Calu3 (cell line): ENCODE measurements around the gene BOK. TPM values are rescaled to one million over a fixed set of nuclear protein-coding genes. Genes with fewer than 3 reads are reported as not detected.
"Not testable (repeated sequence)": the region's sequence is repeated elsewhere in the genome, so short reads cannot be mapped to it uniquely, and the experiment has no call there.

Source experiments
- BruUV-seq: library from RNA; stranded (reverse); fragments of 400-500 nt; replicated peaks from 2 replicates; lab custom pipeline; 2021; lab: Mats Ljungman, UMichigan
- CTCF ChIA-PET: fragments of 300-600 bp; sonication (Branson Sonifier 250); formaldehyde crosslinking; loops from one replicate; lab custom pipeline; 2022; ENCODE audit warnings: antibody characterized with exemption; lab: Charles Lee
- DNase-seq: peaks from one replicate; pipeline ENCODE4 v3.0.0; 2022
- H3K27ac Mint-ChIP-seq: one replicate; pipeline ENCODE4 v1.8.0; 2022; ENCODE audit warnings: mixed read lengths; ENCODE audit not compliant: unreplicated experiment
- H3K27me3 Mint-ChIP-seq: one replicate; pipeline ENCODE4 v1.8.0; 2022; ENCODE audit warnings: mixed read lengths; ENCODE audit not compliant: unreplicated experiment
- H3K36me3 Mint-ChIP-seq: one replicate; pipeline ENCODE4 v1.8.0; 2022; ENCODE audit warnings: mild to moderate bottlenecking, moderate library complexity, mixed read lengths; ENCODE audit not compliant: insufficient read depth, unreplicated experiment
- H3K4me1 Mint-ChIP-seq: one replicate; pipeline ENCODE4 v1.8.0; 2022; ENCODE audit warnings: mild to moderate bottlenecking, low read depth, mixed read lengths; ENCODE audit not compliant: unreplicated experiment
- H3K4me3 Mint-ChIP-seq: one replicate; pipeline ENCODE4 v1.8.0; 2022; ENCODE audit warnings: mild to moderate bottlenecking, low read depth, moderate library complexity, mixed read lengths; ENCODE audit not compliant: unreplicated experiment
- H3K9me3 Mint-ChIP-seq: one replicate; pipeline ENCODE4 v1.8.0; 2022; ENCODE audit warnings: low read depth, mixed read lengths; ENCODE audit not compliant: unreplicated experiment
- CTCF ChIP-seq: fragments of 200-600 bp; IDR thresholded peaks from one replicate; pipeline ENCODE4 v1.8.0; 2022; ENCODE audit warnings: antibody characterized with exemption; ENCODE audit not compliant: unreplicated experiment
- intact Hi-C: fragments of 100-400 bp; cut with micrococcal nuclease; formaldehyde crosslinking; loops from one replicate; pipeline ENCODE4 v1.10.0; 2022; ENCODE audit not compliant: unreplicated experiment
- total RNA-seq: library from RNA; stranded (reverse); gene quantifications from 2 replicates; pipeline ENCODE4 v1.2.3, GENCODE V29; 2022

BOK gene
- total RNA-seq, 1 experiment from 2014 or later = 30.1 TPM

- no peak for DNase-seq
- Mint-ChIP-seq H3K36me3 (peaks cover 67% of the 10 kb centered on the region), H3K4me1 (peaks cover 19% of the 10 kb centered on the region), H3K27ac (no peak overlapping the region), H3K4me3 (no peak overlapping the region), H3K27me3 (no peaks in the 10 kb centered on the region), H3K9me3 (no peaks in the 10 kb centered on the region)
- TF ChIP-seq CTCF = no peak
- BruUV-seq = no TSS peak
- CTCF ChIA-PET = no interaction called here
- intact Hi-C loops = no loop called here
Measured at GRCh38 chr2:241564596-241565410, 6.3 kb downstream of the BOK start.

- Mint-ChIP-seq H3K4me1 (peaks cover 13% of the 10 kb centered on the region), H3K4me3 (no peak overlapping the region), H3K9me3 (no peaks in the 10 kb centered on the region), H3K27ac (no peak overlapping the region), H3K36me3 (peaks cover 65% of the 10 kb centered on the region), H3K27me3 (no peaks in the 10 kb centered on the region)
- TF ChIP-seq CTCF = no peak
- no TSS peak for BruUV-seq
- CTCF ChIA-PET = no interaction called here
- no peak for DNase-seq
- intact Hi-C loops = no loop called here
Measured at GRCh38 chr2:241565411-241565810, 6.9 kb downstream of the BOK start.

- CTCF ChIA-PET, H3K4me1 Mint-ChIP-seq, H3K4me3 Mint-ChIP-seq, BruUV-seq, H3K9me3 Mint-ChIP-seq, H3K27me3 Mint-ChIP-seq, DNase-seq, intact Hi-C loops, H3K27ac Mint-ChIP-seq: not testable (repeated sequence)
- H3K36me3 Mint-ChIP-seq = peaks cover 59% of the 10 kb centered on the region
Measured at GRCh38 chr2:241566021-241566420, 7.5 kb downstream of the BOK start.

- CTCF ChIA-PET = no interaction called here
- no TSS peak for BruUV-seq
- Mint-ChIP-seq H3K27me3 (no peaks in the 10 kb centered on the region), H3K9me3 (no peaks in the 10 kb centered on the region), H3K4me1 (peaks cover 9% of the 10 kb centered on the region), H3K4me3 (no peak overlapping the region), H3K36me3 (peaks cover 57% of the 10 kb centered on the region), H3K27ac (no peak overlapping the region)
- no peak for DNase-seq
- intact Hi-C loops = no loop called here
- TF ChIP-seq CTCF = no peak
Measured at GRCh38 chr2:241566468-241566867, 7.9 kb downstream of the BOK start.

DNA sequence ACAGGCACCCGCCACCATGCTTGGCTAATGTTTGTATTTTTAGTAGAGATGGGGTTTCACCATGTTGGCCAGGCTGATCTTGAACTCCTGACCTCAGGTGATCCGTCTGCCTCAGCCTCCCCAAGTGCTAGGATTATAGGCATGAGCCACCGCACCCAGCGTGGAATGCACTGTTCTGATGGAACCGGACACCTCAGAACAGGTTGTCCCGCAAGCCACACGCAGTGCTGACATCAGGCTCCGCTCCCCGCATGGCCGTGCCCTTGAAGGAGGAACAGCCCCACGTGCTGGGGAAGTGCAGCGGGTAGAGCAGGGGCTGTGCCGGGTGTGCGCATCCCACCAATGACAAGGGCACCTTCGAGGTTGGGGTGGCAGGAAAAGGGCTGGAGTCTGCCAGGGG, 8.7 kb downstream of the BOK start:
- DNase-seq, CTCF ChIA-PET, H3K4me1 Mint-ChIP-seq, H3K9me3 Mint-ChIP-seq, H3K27ac Mint-ChIP-seq, H3K4me3 Mint-ChIP-seq, intact Hi-C loops, BruUV-seq, H3K27me3 Mint-ChIP-seq: not testable (repeated sequence)
- H3K36me3 Mint-ChIP-seq = peaks cover 57% of the 10 kb centered on the region
